ENCODE results near the gene APLP2. TPM values are rescaled to one million over a fixed set of nuclear protein-coding genes. Genes with fewer than 3 reads are reported as not detected.

The APLP2 gene
- total RNA-seq, 2 experiments from 2014 or later, result 49.2 to 53.4 TPM

- CTCF ChIA-PET, result interaction anchor here (1.2 kb wide), 1 partner anchor 70 kb away, joined by 3 read pairs; no protein-coding TSS in a partner anchor
- Mint-ChIP-seq H3K36me3 (no peaks in the 10 kb centered on the region), H3K27me3 (peaks cover 10% of the 10 kb centered on the region), H3K4me3 (no peak overlapping the region), H3K27ac (no peak overlapping the region), H3K9me3 (no peaks in the 10 kb centered on the region), H3K4me1 (ENCODE audit: low read depth) (no peaks in the 10 kb centered on the region)
- POLR2A ChIA-PET, result no interaction called here
- no peak for DNase-seq
- intact Hi-C loops (cut with micrococcal nuclease), result no loop called here
Observed at GRCh38 chr11:130062026-130062425, 7.7 kb upstream of the APLP2 start.

- intact Hi-C loops (cut with micrococcal nuclease), result no loop called here
- Mint-ChIP-seq H3K27me3 (peaks cover 3% of the 10 kb centered on the region), H3K4me1 (ENCODE audit: low read depth) (peaks cover 2% of the 10 kb centered on the region), H3K4me3 (no peak overlapping the region), H3K27ac (no peak overlapping the region), H3K36me3 (no peaks in the 10 kb centered on the region), H3K9me3 (no peaks in the 10 kb centered on the region)
- ChIA-PET CTCF (no interaction called here), POLR2A (no interaction called here)
- DNase-seq, result no peak
Observed at GRCh38 chr11:130063451-130063850, 6.2 kb upstream of the APLP2 start.

GRCh38 chr11:130064596-130064995 is 5.1 kb upstream of the APLP2 start:
- ChIA-PET CTCF (no interaction called here), POLR2A (no interaction called here)
- Mint-ChIP-seq H3K4me1 (ENCODE audit: low read depth) (peaks cover 7% of the 10 kb centered on the region), H3K27ac (no peak overlapping the region), H3K27me3 (peaks cover 1% of the 10 kb centered on the region), H3K4me3 (no peak overlapping the region), H3K36me3 (no peaks in the 10 kb centered on the region), H3K9me3 (no peaks in the 10 kb centered on the region)
- DNase-seq, result no peak
- intact Hi-C loops (cut with micrococcal nuclease), result no loop called here

- H3K4me3 Mint-ChIP-seq, result no peak overlapping the region
- CTCF ChIA-PET, result no interaction called here
- DNase-seq, result no peak
- peaks cover 1% of the 10 kb centered on the region for H3K27me3 Mint-ChIP-seq
- H3K27ac Mint-ChIP-seq, result no peak overlapping the region
- intact Hi-C loops (cut with micrococcal nuclease), result no loop called here
- POLR2A ChIA-PET, result no interaction called here
- peaks cover 12% of the 10 kb centered on the region for H3K4me1 Mint-ChIP-seq (ENCODE audit: low read depth)
- H3K36me3 Mint-ChIP-seq, result no peaks in the 10 kb centered on the region
- no peaks in the 10 kb centered on the region for H3K9me3 Mint-ChIP-seq
Observed at GRCh38 chr11:130066338-130066737, 3.4 kb upstream of the APLP2 start.

GRCh38 chr11:130068546-130068985 is 1.1 kb upstream of the APLP2 start:
- intact Hi-C loops (cut with micrococcal nuclease), result loop anchor here (2.0 kb wide), 4 partner anchors 50 to 254 kb away; partner anchors contain the start of genes NFRKB and TMEM45B
- CTCF ChIA-PET, result no interaction called here
- POLR2A ChIA-PET, result no interaction called here
- Mint-ChIP-seq H3K27me3 (peaks cover 4% of the 10 kb centered on the region), H3K9me3 (no peaks in the 10 kb centered on the region), H3K4me1 (ENCODE audit: low read depth) (peaks cover 16% of the 10 kb centered on the region), H3K27ac (peak overlapping the region; percentile 87), H3K36me3 (no peaks in the 10 kb centered on the region), H3K4me3 (peak overlapping the region; percentile 93)
- DNase-seq, result no peak

GRCh38 chr11:130068986-130069658 is 572 bp upstream of the APLP2 start:
- H3K27me3 Mint-ChIP-seq, result peaks cover 4% of the 10 kb centered on the region
- H3K27ac Mint-ChIP-seq, result peak overlapping the region; percentile 87
- intact Hi-C loops (cut with micrococcal nuclease), result loop anchor here (1.0 to 2.0 kb wide), 6 partner anchors 50 to 254 kb away; partner anchors contain the start of genes NFRKB, PRDM10 and TMEM45B
- DNase-seq, result peak; percentile 61
- peaks cover 16% of the 10 kb centered on the region for H3K4me1 Mint-ChIP-seq (ENCODE audit: low read depth)
- no peaks in the 10 kb centered on the region for H3K36me3 Mint-ChIP-seq
- no peaks in the 10 kb centered on the region for H3K9me3 Mint-ChIP-seq
- CTCF ChIA-PET, result no interaction called here
- peak overlapping the region; percentile 93 for H3K4me3 Mint-ChIP-seq
- POLR2A ChIA-PET, result no interaction called here

GRCh38 chr11:130070109-130070845 is 583 bp downstream of the APLP2 start:
- CTCF ChIA-PET, result interaction anchor here (0.6 to 2.1 kb wide), 13 partner anchors 10 to 846 kb away, joined by 3 to 13 read pairs (median 4); partner anchors contain the start of genes PRDM10 and SNX19
- Mint-ChIP-seq H3K4me1 (ENCODE audit: low read depth) (peaks cover 16% of the 10 kb centered on the region), H3K27ac (no peak overlapping the region), H3K36me3 (no peaks in the 10 kb centered on the region), H3K27me3 (peaks cover 3% of the 10 kb centered on the region), H3K4me3 (peak overlapping the region; percentile 86), H3K9me3 (no peaks in the 10 kb centered on the region)
- POLR2A ChIA-PET, result interaction anchor here (1.1 to 2.3 kb wide), 5 partner anchors 9 to 68 kb away, joined by 3 to 10 read pairs (median 3); partner anchors contain the start of gene PRDM10
- DNase-seq, result peak; percentile 65
- intact Hi-C loops (cut with micrococcal nuclease), result no loop called here

- intact Hi-C loops (cut with micrococcal nuclease), result no loop called here
- H3K27me3 Mint-ChIP-seq, result peaks cover 3% of the 10 kb centered on the region
- no peaks in the 10 kb centered on the region for H3K9me3 Mint-ChIP-seq
- peaks cover 16% of the 10 kb centered on the region for H3K4me1 Mint-ChIP-seq (ENCODE audit: low read depth)
- no peak for DNase-seq
- H3K36me3 Mint-ChIP-seq, result no peaks in the 10 kb centered on the region
- ChIA-PET POLR2A (interaction anchor here (1.1 to 2.3 kb wide), 5 partner anchors 10 to 69 kb away, joined by 3 to 10 read pairs (median 3); partner anchors contain the start of gene PRDM10), CTCF (interaction anchor here (0.6 to 2.1 kb wide), 16 partner anchors 11 to 846 kb away, joined by 3 to 13 read pairs (median 4); partner anchors contain the start of genes PRDM10 and SNX19)
- H3K27ac Mint-ChIP-seq, result no peak overlapping the region
- peak overlapping the region; percentile 77 for H3K4me3 Mint-ChIP-seq
Observed at GRCh38 chr11:130070846-130071200, 1.1 kb downstream of the APLP2 start.

GRCh38 chr11:130071211-130071712 is 1.6 kb downstream of the APLP2 start:
- H3K9me3 Mint-ChIP-seq, result no peaks in the 10 kb centered on the region
- no peak overlapping the region for H3K27ac Mint-ChIP-seq
- ChIA-PET CTCF (interaction anchor here (0.7 to 2.1 kb wide), 15 partner anchors 11 to 845 kb away, joined by 3 to 13 read pairs (median 4); partner anchors contain the start of genes PRDM10 and SNX19), POLR2A (interaction anchor here (1.1 to 2.3 kb wide), 5 partner anchors 10 to 69 kb away, joined by 3 to 10 read pairs (median 3); partner anchors contain the start of gene PRDM10)
- no peaks in the 10 kb centered on the region for H3K36me3 Mint-ChIP-seq
- H3K27me3 Mint-ChIP-seq, result peaks cover 3% of the 10 kb centered on the region
- H3K4me3 Mint-ChIP-seq, result peak overlapping the region; percentile 77
- DNase-seq, result no peak
- H3K4me1 Mint-ChIP-seq (ENCODE audit: low read depth), result peaks cover 16% of the 10 kb centered on the region
- intact Hi-C loops (cut with micrococcal nuclease), result no loop called here

GRCh38 chr11:130074736-130075135 is 5.0 kb downstream of the APLP2 start:
- no peaks in the 10 kb centered on the region for H3K9me3 Mint-ChIP-seq
- H3K4me1 Mint-ChIP-seq (ENCODE audit: low read depth), result peaks cover 13% of the 10 kb centered on the region
- H3K27me3 Mint-ChIP-seq, result peaks cover 3% of the 10 kb centered on the region
- no peak overlapping the region for H3K4me3 Mint-ChIP-seq
- H3K27ac Mint-ChIP-seq, result no peak overlapping the region
- intact Hi-C loops (cut with micrococcal nuclease), result no loop called here
- ChIA-PET CTCF (no interaction called here), POLR2A (no interaction called here)
- DNase-seq, result no peak
- H3K36me3 Mint-ChIP-seq, result peaks cover 1% of the 10 kb centered on the region

GRCh38 chr11:130076778-130077481 is 7.2 kb downstream of the APLP2 start:
- no peak for DNase-seq
- H3K4me1 Mint-ChIP-seq (ENCODE audit: low read depth), result peaks cover 5% of the 10 kb centered on the region
- H3K27me3 Mint-ChIP-seq, result peaks cover 3% of the 10 kb centered on the region
- intact Hi-C loops (cut with micrococcal nuclease), result no loop called here
- CTCF ChIA-PET, result interaction anchor here (1.2 kb wide), 1 partner anchor 50 kb away, joined by 3 read pairs; no protein-coding TSS in a partner anchor
- H3K27ac Mint-ChIP-seq, result no peak overlapping the region
- POLR2A ChIA-PET, result no interaction called here
- no peak overlapping the region for H3K4me3 Mint-ChIP-seq
- H3K9me3 Mint-ChIP-seq, result no peaks in the 10 kb centered on the region
- H3K36me3 Mint-ChIP-seq, result peaks cover 1% of the 10 kb centered on the region
